HepG2 (cell line): ENCODE measurements around the gene GPT2. TPM values are rescaled to one million over a fixed set of nuclear protein-coding genes. Genes with fewer than 3 reads are reported as not detected.

Source experiments
- ATAC-seq: fragments of 200-7000 bp; cut with Tn5 transposase; 3 replicates; pipeline ENCODE4 v1.9.1; 2020; ENCODE audit warnings: mild to moderate bottlenecking, moderate library complexity
- BruUV-seq: library from RNA; stranded (reverse); fragments of 400-500 nt; replicated peaks from 2 replicates; lab custom pipeline; 2021; lab: Mats Ljungman, UMichigan
- CTCF ChIA-PET: fragments of 300-600 bp; formaldehyde crosslinking; extraction: SDS; loops from one replicate; lab custom pipeline; 2021; ENCODE audit warnings: low total read pairs, inconsistent platforms, low intra/inter-chr PET ratio; lab: Yijun Ruan, JAX
- POLR2A ChIA-PET: fragments of 350-600 bp; sonication (Branson Sonifier 250); formaldehyde crosslinking; loops from one replicate; lab custom pipeline; 2020; ENCODE audit warnings: antibody characterized with exemption, inconsistent platforms; lab: Yijun Ruan, JAX
- DNase-seq: peaks from one replicate; pipeline ENCODE4 v3.0.0-alpha.2; 2015; ENCODE audit warnings: low spot score
- FAIRE-seq: peaks from 3 replicates; lab custom pipeline; 2011; peaks lifted over from hg19 to GRCh38; lab: Jason Lieb, UNC
- H2AFZ ChIP-seq: one replicate; pipeline ENCODE4 v1.6.1; 2011; ENCODE audit warnings: low read length, inconsistent platforms
- H3K27ac ChIP-seq: fragments of 300-600 bp; 3 replicates; pipeline ENCODE4 v1.8.0; 2011; ENCODE audit warnings: mixed run types, mild to moderate bottlenecking, mixed read lengths, low read length, inconsistent platforms; ENCODE audit not compliant: insufficient read depth; ENCODE audit errors: extremely low read length
- H3K27me3 ChIP-seq, 2 experiments: fragments of 200-600 bp in 1 of 2; 2 replicates in 1 of 2; 3 replicates in 1 of 2; pipeline versions ENCODE4 v1.6.0 to v1.8.0; 2011; ENCODE audit warnings: low read length in 2 of 2, mild to moderate bottlenecking in 2 of 2, moderate library complexity in 2 of 2, inconsistent platforms in 1 of 2; ENCODE audit not compliant: insufficient read depth in 2 of 2, control insufficient read depth in 1 of 2
- H3K36me3 ChIP-seq, 2 experiments: fragments of 200-600 bp in 1 of 2; replicated peaks in 1 of 2; 2 replicates in 1 of 2; 3 replicates in 1 of 2; pipeline versions ENCODE4 v1.5.1 to v1.8.0; 2011; ENCODE audit warnings: low read length in 2 of 2, inconsistent platforms in 1 of 2; ENCODE audit not compliant: insufficient read depth in 2 of 2, control insufficient read depth in 1 of 2
- H3K4me1 ChIP-seq: 2 replicates; pipeline ENCODE4 v1.5.1; 2012; ENCODE audit warnings: low read length, inconsistent platforms; ENCODE audit not compliant: insufficient read depth
- H3K4me2 ChIP-seq: 2 replicates; pipeline ENCODE4 v1.6.0; 2011; ENCODE audit warnings: low read depth, low read length, inconsistent platforms
- H3K4me3 ChIP-seq, 3 experiments: fragments of 200-600 bp in 1 of 3; sonication (generic), shearing (Covaris generic) in 1 of 3; replicated peaks in 1 of 3; 2 replicates each; pipeline ENCODE4 v1.5.1; 2011 to 2016; ENCODE audit warnings: low read length in 3 of 3, inconsistent platforms in 2 of 3, low read depth in 2 of 3, mild to moderate bottlenecking in 2 of 3, control low read depth in 1 of 3, mixed read lengths in 1 of 3; ENCODE audit not compliant: insufficient read depth in 1 of 3
- H3K79me2 ChIP-seq: one replicate; pipeline ENCODE4 v1.6.1; 2011; ENCODE audit warnings: low read length, inconsistent platforms; ENCODE audit not compliant: insufficient read depth
- H3K9ac ChIP-seq: 2 replicates; pipeline ENCODE4 v1.6.0; 2011; ENCODE audit warnings: mild to moderate bottlenecking, low read depth, low read length, inconsistent platforms; ENCODE audit not compliant: insufficient read depth
- H3K9me3 ChIP-seq: 2 replicates; pipeline ENCODE4 v1.5.1; 2012; ENCODE audit warnings: mild to moderate bottlenecking, low read length
- H4K20me1 ChIP-seq: 2 replicates; pipeline ENCODE4 v1.6.0; 2011; ENCODE audit warnings: inconsistent platforms, mild to moderate bottlenecking, low read length, moderate library complexity; ENCODE audit not compliant: insufficient read depth
- ARID3A ChIP-seq: IDR thresholded peaks from 2 replicates; pipeline ENCODE4 v1.6.1; 2012; ENCODE audit warnings: low read depth, low read length, improper control_type of control experiment
- ATF3 ChIP-seq: sonication (generic); formaldehyde crosslinking; IDR thresholded peaks from 2 replicates; pipeline ENCODE4 v1.4.0; 2020; ENCODE audit warnings: missing genetic modification reagents
- GTF2F1 ChIP-seq: fragments of 150-350 bp; IDR thresholded peaks from 2 replicates; pipeline ENCODE4 v1.6.1; 2014; ENCODE audit warnings: low read length
- HMGXB4 ChIP-seq, 2 experiments: sonication (generic) in 1 of 2; formaldehyde crosslinking in 1 of 2; IDR thresholded peaks; 2 replicates each; pipeline versions ENCODE4 v1.4.0 to v1.6.1; 2018 to 2020; ENCODE audit warnings: missing genetic modification reagents in 2 of 2, borderline replicate concordance in 1 of 2, low read depth in 1 of 2, mild to moderate bottlenecking in 1 of 2, missing biosample characterization in 1 of 2
- IRX3 ChIP-seq: sonication (generic); formaldehyde crosslinking; IDR thresholded peaks from 2 replicates; pipeline ENCODE4 v1.8.1; 2023; ENCODE audit warnings: mild to moderate bottlenecking, low read depth, missing genetic modification reagents, borderline replicate concordance
- MBD4 ChIP-seq: IDR thresholded peaks from 2 replicates; pipeline ENCODE4 v1.6.1; 2012; ENCODE audit warnings: low read length, inconsistent platforms, borderline replicate concordance
- MLLT10 ChIP-seq: sonication (generic); formaldehyde crosslinking; IDR thresholded peaks from 2 replicates; pipeline ENCODE4 v1.4.0; 2020; ENCODE audit warnings: missing genetic modification reagents
- PHF8 ChIP-seq: sonication (generic); formaldehyde crosslinking; IDR thresholded peaks from 2 replicates; pipeline ENCODE4 v1.5.0; 2020; ENCODE audit warnings: missing genetic modification reagents
- PITX1 ChIP-seq: sonication (generic); formaldehyde crosslinking; IDR thresholded peaks from 2 replicates; pipeline ENCODE4 v1.5.1; 2020; ENCODE audit warnings: mild to moderate bottlenecking, missing genetic modification reagents
- PRPF4 ChIP-seq: fragments of 200-400 bp; formaldehyde crosslinking; IDR thresholded peaks from 2 replicates; pipeline ENCODE4 v1.6.1; 2016; ENCODE audit warnings: low read length, low read depth; ENCODE audit not compliant: poor library complexity, severe bottlenecking
- SOX6 ChIP-seq, 2 experiments: fragments of 450-650 bp in 1 of 2; sonication (generic) in 1 of 2; formaldehyde crosslinking in 1 of 2; IDR thresholded peaks; 2 replicates each; pipeline versions ENCODE4 v1.4.0 to v1.6.1; 2017 to 2020; ENCODE audit warnings: antibody characterized with exemption in 1 of 2, mild to moderate bottlenecking in 1 of 2, missing genetic modification reagents in 1 of 2
- TAF1 ChIP-seq: sonication (generic); formaldehyde crosslinking; IDR thresholded peaks from 2 replicates; pipeline ENCODE4 v1.4.0; 2020; ENCODE audit warnings: missing genetic modification reagents
- ZBTB33 ChIP-seq: sonication (generic); formaldehyde crosslinking; IDR thresholded peaks from 2 replicates; pipeline ENCODE4 v1.4.0; 2020; ENCODE audit warnings: missing genetic modification reagents
- ZNF619 ChIP-seq: sonication (generic); formaldehyde crosslinking; IDR thresholded peaks from 2 replicates; pipeline ENCODE4 v1.4.0; 2020; ENCODE audit warnings: mild to moderate bottlenecking, missing genetic modification reagents
- WGBS: methylation state at CpG from one replicate; pipeline ENCODE4 v1.1.6; 2017; ENCODE audit warnings: low lambda C conversion rate; 5-methylcytosine and 5-hydroxymethylcytosine counted together
- in situ Hi-C: cut with HindIII; loops from 2 replicates; pipeline ENCODE4 v1.10.0; 2017; ENCODE audit warnings: low pct_unique_long_range_greater_than_20kb; ENCODE audit not compliant: extremely low pct_ligation_motif_present
- intact Hi-C: fragments of 100-400 bp; cut with micrococcal nuclease; formaldehyde crosslinking; loops from one replicate; pipeline ENCODE4 v1.10.0; 2022; ENCODE audit not compliant: unreplicated experiment
- polyA plus RNA-seq, 8 experiments: library from polyadenylated mRNA; depleted of rRNA in 3 of 8; stranded (reverse) in 7 of 8; unstranded in 1 of 8; fragments of >200 nt; fragmentation: Illumina TruSeq in 4 of 8; extraction: Trizol in 4 of 8; gene quantifications; 2 replicates each; pipeline versions ENCODE4 v1.2.1 to v1.2.3, GENCODE V29; 2011 to 2016; ENCODE audit warnings: low read depth in 4 of 8, missing spikeins in 1 of 8, mixed read lengths in 1 of 8; ENCODE audit not compliant: insufficient read depth in 1 of 8
- total RNA-seq, 5 experiments: library from RNA; depleted of rRNA; stranded (reverse); fragments of >200 nt; fragmentation: Illumina TruSeq; extraction: Trizol; gene quantifications; 2 replicates each; pipeline ENCODE4 v1.2.3, GENCODE V29; 2016; ENCODE audit warnings: low read depth in 1 of 5
- TF ChIP-seq, protein P1 (sequence below): sonication (generic); formaldehyde crosslinking; IDR thresholded peaks from 2 replicates; pipeline ENCODE4 v1.4.0; 2020; ENCODE audit warnings: mild to moderate bottlenecking, missing genetic modification reagents
- TF ChIP-seq, protein P2 (sequence below): IDR thresholded peaks from 2 replicates; pipeline ENCODE4 v1.6.1; 2016; ENCODE audit warnings: missing genetic modification reagents, missing compliant biosample characterization

Gene GPT2
- total and polyA plus RNA-seq, 2 of the 13 experiments (the other 11 are each of a cell fraction or from before 2014, with no cell fraction given): 138 to 267 TPM

DNA sequence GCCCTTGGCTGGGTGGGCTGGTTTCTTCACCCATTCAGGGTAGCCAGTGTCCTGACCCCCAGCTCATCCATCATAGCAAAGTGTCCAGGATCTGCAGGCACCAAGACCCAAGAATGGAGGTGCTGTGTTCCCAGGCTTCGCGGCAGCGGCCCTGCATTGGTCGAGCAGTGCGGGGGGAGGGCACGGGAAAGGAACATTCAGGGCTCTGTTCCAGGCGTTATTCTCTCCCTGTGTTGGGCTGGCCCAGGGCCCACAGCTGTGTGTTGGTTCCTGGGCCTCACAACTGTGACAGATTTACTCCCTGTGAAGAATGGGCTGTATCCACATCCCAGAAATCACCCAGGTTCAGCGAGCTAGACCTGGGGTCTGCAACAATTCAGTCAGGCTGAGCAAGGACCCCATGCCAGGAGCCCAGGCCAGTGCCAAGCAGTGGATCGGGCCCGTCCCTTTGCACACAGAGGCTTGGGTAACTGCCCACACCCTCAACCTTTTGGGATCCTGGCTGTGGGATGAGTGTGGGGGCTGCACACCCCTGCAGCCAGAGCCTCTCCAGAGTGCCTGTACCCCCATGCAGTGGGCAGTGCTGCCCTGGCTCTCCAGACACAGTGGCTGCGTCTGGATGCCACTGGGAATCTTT lies 10.0 kb downstream of the GPT2 start:
- Histone ChIP-seq H3K79me2 (peaks cover 88% of the 10 kb centered on the region), H3K27me3 (no peaks in the 10 kb centered on the region), H3K9ac (peak overlapping the region; percentile 9; the same call in 1 of the 2 replicates), H2AFZ (no peak overlapping the region), H3K27ac (peak overlapping the region; percentile 14), H3K4me1 (peaks cover 96% of the 10 kb centered on the region), H3K4me2 (peak overlapping the region; percentile 6; the same call in 1 of the 2 replicates), H4K20me1 (peaks cover 77% of the 10 kb centered on the region), H3K9me3 (no peaks in the 10 kb centered on the region), H3K4me3 (no peak overlapping the region; a peak in 1 of 6 replicates), H3K36me3 (peaks cover 34 to 73% of the 10 kb centered on the region in 2 experiments)
- no peak for ATAC-seq
- no TSS peak for BruUV-seq
- in situ Hi-C loops (no loop called here), intact Hi-C loops (no loop called here)
- no peak for FAIRE-seq
- WGBS: 94% methylated on average over 9 of the region's 11 CpGs
- ChIA-PET POLR2A (interaction anchor here (0.8 to 5.0 kb wide), 7 partner anchors 10 to 40 kb away, joined by 4 to 159 read pairs (median 9); partner anchors contain the start of gene GPT2), CTCF (no interaction called here)
- DNase-seq: no peak
- TF ChIP-seq ATF3 (CRISPR knock-in tag) (no peak), TAF1 (CRISPR knock-in tag) (no peak), ZNF619 (no peak), HMGXB4 (CRISPR knock-in tag; IDR thresholded peaks at IDR 0.05; ENCODE audit: borderline replicate concordance in 1 of 2, low read depth in 1 of 2) (no peak), PRPF4 (peak; percentile 47), PHF8 (CRISPR knock-in tag) (no peak), ZBTB33 (CRISPR knock-in tag) (peak; percentile 70), GTF2F1 (no peak), SOX6 (IDR thresholded peaks at IDR 0.05) (no peak), SOX6 (CRISPR knock-in tag; IDR thresholded peaks at IDR 0.05) (peak; percentile 28; the same call in 1 of the 2 replicates), MBD4 (no peak), ARID3A (no peak), MLLT10 (CRISPR knock-in tag) (no peak), IRX3 (no peak), PITX1 (no peak)
- TF ChIP-seq, protein P1, sequence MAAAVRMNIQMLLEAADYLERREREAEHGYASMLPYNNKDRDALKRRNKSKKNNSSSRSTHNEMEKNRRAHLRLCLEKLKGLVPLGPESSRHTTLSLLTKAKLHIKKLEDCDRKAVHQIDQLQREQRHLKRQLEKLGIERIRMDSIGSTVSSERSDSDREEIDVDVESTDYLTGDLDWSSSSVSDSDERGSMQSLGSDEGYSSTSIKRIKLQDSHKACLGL (CRISPR knock-in tag): peak; percentile 53; the same call in 1 of the 2 replicates
- TF ChIP-seq, protein P2, sequence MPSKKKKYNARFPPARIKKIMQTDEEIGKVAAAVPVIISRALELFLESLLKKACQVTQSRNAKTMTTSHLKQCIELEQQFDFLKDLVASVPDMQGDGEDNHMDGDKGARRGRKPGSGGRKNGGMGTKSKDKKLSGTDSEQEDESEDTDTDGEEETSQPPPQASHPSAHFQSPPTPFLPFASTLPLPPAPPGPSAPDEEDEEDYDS (CRISPR knock-in tag): no peak
